HepG2 (cell line): ENCODE results near the gene CHKB. TPM values are rescaled to one million over a fixed set of nuclear protein-coding genes. Genes with fewer than 3 reads are reported as not detected.

ENCODE experiments used
- GABPA ChIP-seq, 2 experiments: IDR thresholded peaks; 2 replicates each; pipeline ENCODE4 v1.6.1; 2011 to 2016; ENCODE audit warnings: low read depth in 2 of 2, low read length in 1 of 2, missing biosample characterization in 1 of 2, missing genetic modification characterization in 1 of 2
- MAZ ChIP-seq, 2 experiments: sonication (generic) in 1 of 2; formaldehyde crosslinking in 1 of 2; IDR thresholded peaks; 2 replicates each; pipeline versions ENCODE4 v1.5.0 to v1.6.1; 2012 to 2020; ENCODE audit warnings: low read depth in 2 of 2, mild to moderate bottlenecking in 2 of 2, borderline replicate concordance in 1 of 2, improper control_type of control experiment in 1 of 2, low read length in 1 of 2, missing genetic modification reagents in 1 of 2, moderate library complexity in 1 of 2
- PRDM4 ChIP-seq: sonication (generic); formaldehyde crosslinking; IDR thresholded peaks from 2 replicates; pipeline ENCODE4 v1.9.0; 2021; ENCODE audit warnings: missing genetic modification reagents, borderline replicate concordance
- RAD51 ChIP-seq: fragments of 450-650 bp; IDR thresholded peaks from 2 replicates; pipeline ENCODE4 v1.6.1; 2016; ENCODE audit warnings: borderline replicate concordance
- REL ChIP-seq: sonication (generic); formaldehyde crosslinking; conservative IDR thresholded peaks from 2 replicates; pipeline ENCODE4 v1.8.0; 2022; ENCODE audit warnings: mild to moderate bottlenecking, missing genetic modification reagents, moderate library complexity
- RXRB ChIP-seq: IDR thresholded peaks from 2 replicates; pipeline ENCODE4 v1.6.1; 2016; ENCODE audit warnings: borderline replicate concordance, missing genetic modification reagents, missing compliant biosample characterization
- ZNF12 ChIP-seq: sonication (generic); formaldehyde crosslinking; IDR thresholded peaks from 2 replicates; pipeline ENCODE4 v1.5.0; 2020; ENCODE audit warnings: missing genetic modification reagents
- ZNF253 ChIP-seq: sonication (generic); formaldehyde crosslinking; IDR thresholded peaks from 2 replicates; pipeline ENCODE4 v1.8.0; 2022; ENCODE audit warnings: mild to moderate bottlenecking, missing genetic modification reagents, borderline replicate concordance
- ZNF282 ChIP-seq: fragments of 450-650 bp; IDR thresholded peaks from 2 replicates; pipeline ENCODE4 v1.6.1; 2018; ENCODE audit not compliant: partially characterized antibody
- ZNF484 ChIP-seq: sonication (generic); formaldehyde crosslinking; IDR thresholded peaks from 2 replicates; pipeline ENCODE4 v1.5.1; 2020; ENCODE audit warnings: mild to moderate bottlenecking, low read depth, missing genetic modification reagents, borderline replicate concordance
- ZNF589 ChIP-seq: sonication (generic); formaldehyde crosslinking; conservative IDR thresholded peaks from 2 replicates; pipeline ENCODE4 v1.8.0; 2022; ENCODE audit warnings: mild to moderate bottlenecking, moderate library complexity, missing genetic modification reagents
- polyA plus RNA-seq, 8 experiments: library from polyadenylated mRNA; depleted of rRNA in 3 of 8; stranded (reverse) in 7 of 8; unstranded in 1 of 8; fragments of >200 nt; fragmentation: Illumina TruSeq in 4 of 8; extraction: Trizol in 4 of 8; gene quantifications; 2 replicates each; pipeline versions ENCODE4 v1.2.1 to v1.2.3, GENCODE V29; 2011 to 2016; ENCODE audit warnings: low read depth in 4 of 8, missing spikeins in 1 of 8, mixed read lengths in 1 of 8; ENCODE audit not compliant: insufficient read depth in 1 of 8
- total RNA-seq, 5 experiments: library from RNA; depleted of rRNA; stranded (reverse); fragments of >200 nt; fragmentation: Illumina TruSeq; extraction: Trizol; gene quantifications; 2 replicates each; pipeline ENCODE4 v1.2.3, GENCODE V29; 2016; ENCODE audit warnings: low read depth in 1 of 5
- TF ChIP-seq, protein P1 (sequence below): sonication (generic); formaldehyde crosslinking; IDR thresholded peaks from 2 replicates; pipeline ENCODE4 v1.5.0; 2020; ENCODE audit warnings: mild to moderate bottlenecking, missing genetic modification reagents
- TF ChIP-seq, protein P2 (sequence below): sonication (generic); formaldehyde crosslinking; IDR thresholded peaks from 2 replicates; pipeline ENCODE4 v1.8.0; 2022; ENCODE audit warnings: mild to moderate bottlenecking, missing genetic modification reagents
- TF ChIP-seq, protein P3 (sequence below): sonication (generic); formaldehyde crosslinking; IDR thresholded peaks from 2 replicates; pipeline ENCODE4 v1.4.0; 2020; ENCODE audit warnings: missing genetic modification reagents, mild to moderate bottlenecking, borderline replicate concordance
- TF ChIP-seq, protein P4 (sequence below): conservative IDR thresholded peaks from 2 replicates; pipeline ENCODE4 v1.6.1; 2018; ENCODE audit warnings: missing genetic modification reagents

The CHKB gene
- total and polyA plus RNA-seq, 2 of the 13 experiments (the other 11 are each of a cell fraction or from before 2014, with no cell fraction given): 24.5 to 42.7 TPM

GRCh38 chr22:50582493-50583293 lies at the start of gene CHKB (continued):
- TF ChIP-seq REL (CRISPR knock-in tag) (0 out of 2 replicates have a peak, but pooled peaks have one; percentile 67), ZNF12 (CRISPR knock-in tag) (no peak), ZNF589 (CRISPR knock-in tag) (peak; percentile 52; the same call in 1 of the 2 replicates), MAZ (IDR thresholded peaks at IDR 0.05; ENCODE audit: borderline replicate concordance, low read depth, low read length) (no peak), MAZ (CRISPR knock-in tag; IDR thresholded peaks at IDR 0.05; ENCODE audit: low read depth) (no peak; the same call in 1 of the 2 replicates), RAD51 (no peak), ZNF253 (CRISPR knock-in tag) (no peak), ZNF484 (CRISPR knock-in tag) (no peak), RXRB (CRISPR knock-in tag) (peak; percentile 28; the same call in 1 of the 2 replicates), ZNF282 (no peak), GABPA (IDR thresholded peaks at IDR 0.05; ENCODE audit: low read depth, low read length) (peak; percentile 72), GABPA (CRISPR knock-in tag; IDR thresholded peaks at IDR 0.05; ENCODE audit: low read depth) (peak; percentile 76), PRDM4 (CRISPR knock-in tag) (no peak)
- TF ChIP-seq, protein P1, sequence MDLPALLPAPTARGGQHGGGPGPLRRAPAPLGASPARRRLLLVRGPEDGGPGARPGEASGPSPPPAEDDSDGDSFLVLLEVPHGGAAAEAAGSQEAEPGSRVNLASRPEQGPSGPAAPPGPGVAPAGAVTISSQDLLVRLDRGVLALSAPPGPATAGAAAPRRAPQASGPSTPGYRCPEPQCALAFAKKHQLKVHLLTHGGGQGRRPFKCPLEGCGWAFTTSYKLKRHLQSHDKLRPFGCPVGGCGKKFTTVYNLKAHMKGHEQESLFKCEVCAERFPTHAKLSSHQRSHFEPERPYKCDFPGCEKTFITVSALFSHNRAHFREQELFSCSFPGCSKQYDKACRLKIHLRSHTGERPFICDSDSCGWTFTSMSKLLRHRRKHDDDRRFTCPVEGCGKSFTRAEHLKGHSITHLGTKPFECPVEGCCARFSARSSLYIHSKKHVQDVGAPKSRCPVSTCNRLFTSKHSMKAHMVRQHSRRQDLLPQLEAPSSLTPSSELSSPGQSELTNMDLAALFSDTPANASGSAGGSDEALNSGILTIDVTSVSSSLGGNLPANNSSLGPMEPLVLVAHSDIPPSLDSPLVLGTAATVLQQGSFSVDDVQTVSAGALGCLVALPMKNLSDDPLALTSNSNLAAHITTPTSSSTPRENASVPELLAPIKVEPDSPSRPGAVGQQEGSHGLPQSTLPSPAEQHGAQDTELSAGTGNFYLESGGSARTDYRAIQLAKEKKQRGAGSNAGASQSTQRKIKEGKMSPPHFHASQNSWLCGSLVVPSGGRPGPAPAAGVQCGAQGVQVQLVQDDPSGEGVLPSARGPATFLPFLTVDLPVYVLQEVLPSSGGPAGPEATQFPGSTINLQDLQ (CRISPR knock-in tag): 0 out of 2 replicates have a peak, but pooled peaks have one; percentile 35
- TF ChIP-seq, protein P2, sequence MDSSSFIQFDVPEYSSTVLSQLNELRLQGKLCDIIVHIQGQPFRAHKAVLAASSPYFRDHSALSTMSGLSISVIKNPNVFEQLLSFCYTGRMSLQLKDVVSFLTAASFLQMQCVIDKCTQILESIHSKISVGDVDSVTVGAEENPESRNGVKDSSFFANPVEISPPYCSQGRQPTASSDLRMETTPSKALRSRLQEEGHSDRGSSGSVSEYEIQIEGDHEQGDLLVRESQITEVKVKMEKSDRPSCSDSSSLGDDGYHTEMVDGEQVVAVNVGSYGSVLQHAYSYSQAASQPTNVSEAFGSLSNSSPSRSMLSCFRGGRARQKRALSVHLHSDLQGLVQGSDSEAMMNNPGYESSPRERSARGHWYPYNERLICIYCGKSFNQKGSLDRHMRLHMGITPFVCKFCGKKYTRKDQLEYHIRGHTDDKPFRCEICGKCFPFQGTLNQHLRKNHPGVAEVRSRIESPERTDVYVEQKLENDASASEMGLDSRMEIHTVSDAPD: no peak; the same call in 1 of the 2 replicates
- TF ChIP-seq, protein P3, sequence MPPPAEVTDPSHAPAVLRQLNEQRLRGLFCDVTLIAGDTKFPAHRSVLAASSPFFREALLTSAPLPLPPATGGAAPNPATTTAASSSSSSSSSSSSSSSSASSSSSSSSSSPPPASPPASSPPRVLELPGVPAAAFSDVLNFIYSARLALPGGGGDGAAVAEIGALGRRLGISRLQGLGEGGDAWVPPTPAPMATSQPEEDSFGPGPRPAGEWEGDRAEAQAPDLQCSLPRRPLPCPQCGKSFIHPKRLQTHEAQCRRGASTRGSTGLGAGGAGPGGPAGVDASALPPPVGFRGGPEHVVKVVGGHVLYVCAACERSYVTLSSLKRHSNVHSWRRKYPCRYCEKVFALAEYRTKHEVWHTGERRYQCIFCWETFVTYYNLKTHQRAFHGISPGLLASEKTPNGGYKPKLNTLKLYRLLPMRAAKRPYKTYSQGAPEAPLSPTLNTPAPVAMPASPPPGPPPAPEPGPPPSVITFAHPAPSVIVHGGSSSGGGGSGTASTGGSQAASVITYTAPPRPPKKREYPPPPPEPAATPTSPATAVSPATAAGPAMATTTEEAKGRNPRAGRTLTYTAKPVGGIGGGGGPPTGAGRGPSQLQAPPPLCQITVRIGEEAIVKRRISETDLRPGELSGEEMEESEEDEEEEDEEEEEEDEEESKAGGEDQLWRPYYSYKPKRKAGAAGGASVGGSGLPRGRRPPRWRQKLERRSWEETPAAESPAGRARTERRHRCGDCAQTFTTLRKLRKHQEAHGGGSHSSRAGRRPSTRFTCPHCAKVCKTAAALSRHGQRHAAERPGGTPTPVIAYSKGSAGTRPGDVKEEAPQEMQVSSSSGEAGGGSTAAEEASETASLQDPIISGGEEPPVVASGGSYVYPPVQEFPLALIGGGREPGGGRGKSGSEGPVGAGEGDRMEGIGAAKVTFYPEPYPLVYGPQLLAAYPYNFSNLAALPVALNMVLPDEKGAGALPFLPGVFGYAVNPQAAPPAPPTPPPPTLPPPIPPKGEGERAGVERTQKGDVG (CRISPR knock-in tag): no peak
- TF ChIP-seq, protein P4, sequence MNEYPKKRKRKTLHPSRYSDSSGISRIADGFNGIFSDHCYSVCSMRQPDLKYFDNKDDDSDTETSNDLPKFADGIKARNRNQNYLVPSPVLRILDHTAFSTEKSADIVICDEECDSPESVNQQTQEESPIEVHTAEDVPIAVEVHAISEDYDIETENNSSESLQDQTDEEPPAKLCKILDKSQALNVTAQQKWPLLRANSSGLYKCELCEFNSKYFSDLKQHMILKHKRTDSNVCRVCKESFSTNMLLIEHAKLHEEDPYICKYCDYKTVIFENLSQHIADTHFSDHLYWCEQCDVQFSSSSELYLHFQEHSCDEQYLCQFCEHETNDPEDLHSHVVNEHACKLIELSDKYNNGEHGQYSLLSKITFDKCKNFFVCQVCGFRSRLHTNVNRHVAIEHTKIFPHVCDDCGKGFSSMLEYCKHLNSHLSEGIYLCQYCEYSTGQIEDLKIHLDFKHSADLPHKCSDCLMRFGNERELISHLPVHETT (CRISPR knock-in tag): peak; percentile 95
